Tibial nerve (tissue), 4 donors: ENCODE measurements around the gene TTC7B. TPM values are rescaled to one million over a fixed set of nuclear protein-coding genes. Genes with fewer than 3 reads are reported as not detected.
A peak's percentile ranks its signal among the peaks of the same experiment; 100 is the strongest.

ENCODE experiments used
- DNase-seq, 2 donors: peaks; one replicate each; pipeline ENCODE4 v3.0.0-alpha.2; 2019; ENCODE audit warnings: low spot score in 2 of 2
- H3K27ac ChIP-seq, 4 donors: fragments of 200-600 bp; sonication (generic) in 3 of 4; one replicate each; pipeline ENCODE4 v1.5.1; 2017 to 2019; ENCODE audit warnings: mild to moderate bottlenecking in 1 of 4
- H3K27me3 ChIP-seq, 2 donors: fragments of 200-600 bp; sonication (generic) in 1 of 2; one replicate each; pipeline versions ENCODE4 v1.5.1 to v1.6.0; 2017 to 2019
- H3K36me3 ChIP-seq, 3 donors: fragments of 200-600 bp; sonication (generic); one replicate each; pipeline ENCODE4 v1.5.1; 2018 to 2019
- H3K4me1 ChIP-seq, 4 donors: fragments of 200-600 bp; sonication (generic) in 3 of 4; one replicate each; pipeline ENCODE4 v1.5.1; 2017 to 2019
- H3K4me3 ChIP-seq, 4 donors: fragments of 200-600 bp; sonication (generic) in 3 of 4; one replicate each; pipeline ENCODE4 v1.5.1; 2017 to 2019; ENCODE audit warnings: mild to moderate bottlenecking in 1 of 4, moderate library complexity in 1 of 4
- H3K9me3 ChIP-seq, 4 donors: fragments of 200-600 bp; sonication (generic) in 3 of 4; one replicate each; pipeline ENCODE4 v1.5.1; 2017 to 2019
- EP300 ChIP-seq, 2 donors: sonication (generic); formaldehyde crosslinking; IDR thresholded peaks; one replicate each; pipeline ENCODE4 v1.6.1; 2017; ENCODE audit warnings: antibody characterized with exemption in 2 of 2, mild to moderate bottlenecking in 1 of 2
- POLR2A ChIP-seq, 2 donors: fragments of 450-650 bp; IDR thresholded peaks; one replicate each; pipeline ENCODE4 v1.6.1; 2017; ENCODE audit warnings: antibody characterized with exemption in 2 of 2, mild to moderate bottlenecking in 2 of 2, moderate library complexity in 2 of 2
- WGBS, 2 donors: methylation state at CpG; one replicate each; pipeline ENCODE4 v1.1.5; 2018; 5-methylcytosine and 5-hydroxymethylcytosine counted together
- total RNA-seq, 4 donors: library from RNA; depleted of rRNA; stranded (reverse); fragments of >200 nt; gene quantifications; one replicate each; pipeline ENCODE4 v1.1.0, GENCODE V29; 2016
- TF ChIP-seq, protein P1 (sequence below), 5 experiments: fragments of 200-600 bp in 3 of 5; fragments of 450-650 bp in 2 of 5; sonication (generic) in 3 of 5; IDR thresholded peaks; one replicate each; pipeline ENCODE4 v1.5.1; 2016 to 2019; ENCODE audit warnings: antibody characterized with exemption in 5 of 5, mild to moderate bottlenecking in 3 of 5, moderate library complexity in 2 of 5

TTC7B gene
- total RNA-seq, 4 donors from 2014 or later, result 25.9 to 44.1 (median 34.4) TPM

GRCh38 chr14:90630171-90630806 lies 185.9 kb downstream of the TTC7B start:
- H3K36me3 ChIP-seq, result peaks cover 0 to 2% (median 0%) of the 10 kb centered on the region in 3 donors
- DNase-seq, result peak in 1 of 2 donors; percentile 51
- no peaks in the 10 kb centered on the region for H3K9me3 ChIP-seq
- no peak overlapping the region for H3K4me3 ChIP-seq
- WGBS, 2 donors, result 74 to 78% methylated on average over 12 of the region's 12 CpGs
- no peaks in the 10 kb centered on the region for H3K27me3 ChIP-seq
- no peak overlapping the region for H3K27ac ChIP-seq
- TF ChIP-seq EP300 (IDR thresholded peaks at IDR 0.05), result peak in 1 of 2 donors; percentile 81
- TF ChIP-seq, protein P1, sequence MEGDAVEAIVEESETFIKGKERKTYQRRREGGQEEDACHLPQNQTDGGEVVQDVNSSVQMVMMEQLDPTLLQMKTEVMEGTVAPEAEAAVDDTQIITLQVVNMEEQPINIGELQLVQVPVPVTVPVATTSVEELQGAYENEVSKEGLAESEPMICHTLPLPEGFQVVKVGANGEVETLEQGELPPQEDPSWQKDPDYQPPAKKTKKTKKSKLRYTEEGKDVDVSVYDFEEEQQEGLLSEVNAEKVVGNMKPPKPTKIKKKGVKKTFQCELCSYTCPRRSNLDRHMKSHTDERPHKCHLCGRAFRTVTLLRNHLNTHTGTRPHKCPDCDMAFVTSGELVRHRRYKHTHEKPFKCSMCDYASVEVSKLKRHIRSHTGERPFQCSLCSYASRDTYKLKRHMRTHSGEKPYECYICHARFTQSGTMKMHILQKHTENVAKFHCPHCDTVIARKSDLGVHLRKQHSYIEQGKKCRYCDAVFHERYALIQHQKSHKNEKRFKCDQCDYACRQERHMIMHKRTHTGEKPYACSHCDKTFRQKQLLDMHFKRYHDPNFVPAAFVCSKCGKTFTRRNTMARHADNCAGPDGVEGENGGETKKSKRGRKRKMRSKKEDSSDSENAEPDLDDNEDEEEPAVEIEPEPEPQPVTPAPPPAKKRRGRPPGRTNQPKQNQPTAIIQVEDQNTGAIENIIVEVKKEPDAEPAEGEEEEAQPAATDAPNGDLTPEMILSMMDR (IDR thresholded peaks at IDR 0.05), result no peak
- peaks cover 0 to 8% (median 0%) of the 10 kb centered on the region in 4 donors for H3K4me1 ChIP-seq

DNA sequence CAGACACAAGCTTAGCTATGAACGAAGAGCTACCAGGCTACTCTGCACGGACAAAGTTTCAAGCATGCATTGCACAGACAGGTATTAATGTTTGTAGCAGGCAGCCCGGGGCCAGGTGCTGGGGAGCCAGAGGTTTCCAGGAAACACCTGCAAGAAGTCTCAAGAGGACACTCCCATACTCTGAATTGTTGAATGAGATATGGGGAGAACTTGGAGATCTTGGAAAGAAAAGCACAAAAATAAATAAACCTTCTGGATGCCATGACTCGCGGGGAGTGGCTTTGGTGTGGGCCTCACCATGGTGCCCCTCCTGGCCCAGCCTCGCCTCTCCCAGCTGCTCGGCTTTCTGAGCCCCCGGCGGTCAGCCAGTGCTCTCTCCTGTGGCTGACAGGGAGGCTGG lies 186.8 kb downstream of the TTC7B start:
- Histone ChIP-seq H3K36me3 (peaks cover 0 to 8% (median 0%) of the 10 kb centered on the region in 3 donors), H3K4me1 (peaks cover 0 to 13% (median 0%) of the 10 kb centered on the region in 4 donors), H3K4me3 (no peak overlapping the region), H3K27ac (no peak overlapping the region), H3K9me3 (no peaks in the 10 kb centered on the region), H3K27me3 (no peaks in the 10 kb centered on the region)
- TF ChIP-seq EP300 (IDR thresholded peaks at IDR 0.05) (no peak), POLR2A (IDR thresholded peaks at IDR 0.05) (no peak)
- TF ChIP-seq, protein P1 (IDR thresholded peaks at IDR 0.05), result no peak
- no peak for DNase-seq
- 76 to 78% methylated on average over 9 of the region's 9 CpGs for WGBS, 2 donors

GRCh38 chr14:90628825-90629224 lies 187.4 kb downstream of the TTC7B start:
- TF ChIP-seq POLR2A (IDR thresholded peaks at IDR 0.05) (no peak), EP300 (IDR thresholded peaks at IDR 0.05) (no peak)
- TF ChIP-seq, protein P1 (IDR thresholded peaks at IDR 0.05), result no peak
- 93 to 99% methylated on average over 8 of the region's 8 CpGs for WGBS, 2 donors
- Histone ChIP-seq H3K9me3 (no peaks in the 10 kb centered on the region), H3K27me3 (no peaks in the 10 kb centered on the region), H3K36me3 (peaks cover 0 to 8% (median 0%) of the 10 kb centered on the region in 3 donors), H3K4me1 (peaks cover 0 to 15% (median 0%) of the 10 kb centered on the region in 4 donors), H3K4me3 (no peak overlapping the region), H3K27ac (no peak overlapping the region)
- DNase-seq, result no peak

- Histone ChIP-seq H3K9me3 (no peaks in the 10 kb centered on the region), H3K27ac (no peak overlapping the region), H3K36me3 (peaks cover 0 to 8% (median 0%) of the 10 kb centered on the region in 3 donors), H3K4me3 (no peak overlapping the region), H3K4me1 (peaks cover 0 to 15% (median 0%) of the 10 kb centered on the region in 4 donors), H3K27me3 (no peaks in the 10 kb centered on the region)
- TF ChIP-seq EP300 (IDR thresholded peaks at IDR 0.05) (no peak), POLR2A (IDR thresholded peaks at IDR 0.05) (no peak)
- TF ChIP-seq, protein P1 (IDR thresholded peaks at IDR 0.05), result no peak
- no peak for DNase-seq
- WGBS, 2 donors, result 84 to 86% methylated on average over 9 of the region's 9 CpGs
These were observed 188.8 kb downstream of the TTC7B start for GRCh38 chr14:90627478-90627877.

DNA sequence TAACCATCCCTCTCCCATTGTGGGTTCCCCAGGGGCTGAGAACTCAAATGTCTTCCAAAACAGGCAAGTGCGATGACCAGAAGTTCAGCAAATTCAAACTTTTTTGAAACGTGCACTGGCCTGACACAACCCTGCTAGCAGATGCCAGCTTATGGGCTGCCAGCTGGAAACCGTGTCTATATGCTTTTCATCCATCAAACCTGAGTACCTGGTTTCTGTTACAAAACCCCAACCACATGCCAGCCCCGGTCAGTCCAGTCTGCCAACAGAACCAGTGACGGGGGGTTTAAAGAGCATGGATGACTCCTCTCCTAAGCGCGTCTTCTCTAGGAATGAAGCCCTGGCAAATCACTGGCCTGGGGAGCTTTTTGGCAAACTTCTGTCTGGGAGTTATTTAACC lies 189.7 kb downstream of the TTC7B start:
- 81 to 89% methylated on average over 7 of the region's 7 CpGs for WGBS, 2 donors
- Histone ChIP-seq H3K27ac (no peak overlapping the region), H3K27me3 (no peaks in the 10 kb centered on the region), H3K36me3 (peaks cover 0 to 8% (median 0%) of the 10 kb centered on the region in 3 donors), H3K4me1 (peaks cover 0 to 15% (median 0%) of the 10 kb centered on the region in 4 donors), H3K4me3 (no peak overlapping the region), H3K9me3 (no peaks in the 10 kb centered on the region)
- TF ChIP-seq EP300 (IDR thresholded peaks at IDR 0.05) (no peak), POLR2A (IDR thresholded peaks at IDR 0.05) (no peak)
- TF ChIP-seq, protein P1 (IDR thresholded peaks at IDR 0.05), result no peak
- DNase-seq, result no peak
